Endothelial cell of umbilical vein (primary cell): ENCODE results near the gene SSH3.
A peak's percentile ranks its signal among the peaks of the same experiment; 100 is the strongest.

Experiments used
- EZH2 ChIP-seq: IDR thresholded peaks from 2 replicates; pipeline ENCODE4 v1.6.1; 2012; ENCODE audit warnings: borderline replicate concordance, low read depth, mild to moderate bottlenecking, moderate library complexity, low read length, inconsistent platforms; ENCODE audit not compliant: severe bottlenecking
- JUN ChIP-seq: IDR thresholded peaks from 2 replicates; pipeline ENCODE4 v1.6.1; 2011; ENCODE audit warnings: borderline replicate concordance, low read depth; ENCODE audit not compliant: insufficient read length, insufficient read depth
- POLR2A ChIP-seq: IDR thresholded peaks from 2 replicates; pipeline ENCODE4 v1.6.1; 2012; ENCODE audit warnings: low read depth, mild to moderate bottlenecking, control low read depth, low read length
- TF ChIP-seq, protein P1 (sequence below), 2 donors: IDR thresholded peaks; 1 replicate in 1 of 2; 2 replicates in 1 of 2; pipeline ENCODE4 v1.5.1; 2011; ENCODE audit warnings: low read length in 2 of 2, mild to moderate bottlenecking in 2 of 2, moderate library complexity in 2 of 2, control low read depth in 1 of 2, inconsistent platforms in 1 of 2, low read depth in 1 of 2; ENCODE audit not compliant: insufficient read depth in 1 of 2; ENCODE audit errors: extremely low read depth in 1 of 2

DNA sequence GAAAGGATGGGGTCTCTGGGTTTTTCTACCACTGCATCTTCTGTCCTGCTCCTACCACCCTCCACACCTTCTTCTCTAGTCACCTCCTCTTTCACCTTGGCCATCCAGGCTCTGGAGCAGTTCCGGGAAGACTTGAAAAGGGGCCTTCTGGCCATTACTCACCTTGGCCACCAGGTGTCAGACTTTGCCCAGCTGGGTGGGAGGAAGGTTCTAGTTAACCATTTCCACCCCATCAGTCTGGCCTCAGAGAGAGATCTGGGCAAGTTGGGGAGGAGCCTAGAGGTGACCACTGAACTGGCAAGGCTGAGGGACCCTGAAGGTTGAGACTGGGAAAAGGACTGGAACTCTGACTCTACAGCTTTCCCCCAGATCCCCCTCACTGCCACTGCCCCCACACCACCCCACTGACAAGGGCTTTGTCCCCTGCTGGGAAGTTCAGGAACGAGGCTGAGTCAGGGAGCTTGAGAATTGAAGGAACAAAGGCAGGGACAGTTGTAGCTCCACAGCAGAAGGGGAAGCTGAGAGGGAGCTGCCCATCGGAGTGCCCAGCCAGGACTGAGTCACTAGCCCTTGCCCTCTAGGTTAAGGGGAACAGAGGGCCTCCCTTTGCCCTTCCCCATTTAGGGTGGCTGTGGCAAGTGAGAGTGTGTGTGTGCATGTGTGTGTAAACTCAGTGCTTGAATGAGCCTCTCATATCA lies 53.7 kb downstream of the SSH3 start:
- TF ChIP-seq, protein P1, sequence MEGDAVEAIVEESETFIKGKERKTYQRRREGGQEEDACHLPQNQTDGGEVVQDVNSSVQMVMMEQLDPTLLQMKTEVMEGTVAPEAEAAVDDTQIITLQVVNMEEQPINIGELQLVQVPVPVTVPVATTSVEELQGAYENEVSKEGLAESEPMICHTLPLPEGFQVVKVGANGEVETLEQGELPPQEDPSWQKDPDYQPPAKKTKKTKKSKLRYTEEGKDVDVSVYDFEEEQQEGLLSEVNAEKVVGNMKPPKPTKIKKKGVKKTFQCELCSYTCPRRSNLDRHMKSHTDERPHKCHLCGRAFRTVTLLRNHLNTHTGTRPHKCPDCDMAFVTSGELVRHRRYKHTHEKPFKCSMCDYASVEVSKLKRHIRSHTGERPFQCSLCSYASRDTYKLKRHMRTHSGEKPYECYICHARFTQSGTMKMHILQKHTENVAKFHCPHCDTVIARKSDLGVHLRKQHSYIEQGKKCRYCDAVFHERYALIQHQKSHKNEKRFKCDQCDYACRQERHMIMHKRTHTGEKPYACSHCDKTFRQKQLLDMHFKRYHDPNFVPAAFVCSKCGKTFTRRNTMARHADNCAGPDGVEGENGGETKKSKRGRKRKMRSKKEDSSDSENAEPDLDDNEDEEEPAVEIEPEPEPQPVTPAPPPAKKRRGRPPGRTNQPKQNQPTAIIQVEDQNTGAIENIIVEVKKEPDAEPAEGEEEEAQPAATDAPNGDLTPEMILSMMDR (IDR thresholded peaks at IDR 0.05; ENCODE audit: extremely low read depth in 1 of 2, insufficient read depth in 1 of 2, low read depth in 1 of 2, low read length in 2 of 2) = peak; percentile 92 to 98
- TF ChIP-seq POLR2A (peak; percentile 25), EZH2 (no peak), JUN (no peak)
